NCI-H345 treated with DMSO at 0.1 percent for 48 hours (cell line): ENCODE measurements around the gene PPP1R15B.

Source experiments
- DNase-seq: peaks from one replicate; lab custom pipeline; 2025; ENCODE audit not compliant: unreplicated experiment; lab: John Stamatoyannopoulos, UW

PPP1R15B gene

GRCh38 chr1:204421441-204421840, 9.8 kb upstream of the PPP1R15B start:
- DNase-seq: no peak

GRCh38 chr1:204420039-204421004, 8.7 kb upstream of the PPP1R15B start:
- DNase-seq: no peak

GRCh38 chr1:204419064-204419403, 7.4 kb upstream of the PPP1R15B start:
- no peak for DNase-seq

GRCh38 chr1:204418174-204419063, 6.8 kb upstream of the PPP1R15B start:
- DNase-seq: no peak

- no peak for DNase-seq
Observed at GRCh38 chr1:204417074-204417997, 5.7 kb upstream of the PPP1R15B start.

DNA sequence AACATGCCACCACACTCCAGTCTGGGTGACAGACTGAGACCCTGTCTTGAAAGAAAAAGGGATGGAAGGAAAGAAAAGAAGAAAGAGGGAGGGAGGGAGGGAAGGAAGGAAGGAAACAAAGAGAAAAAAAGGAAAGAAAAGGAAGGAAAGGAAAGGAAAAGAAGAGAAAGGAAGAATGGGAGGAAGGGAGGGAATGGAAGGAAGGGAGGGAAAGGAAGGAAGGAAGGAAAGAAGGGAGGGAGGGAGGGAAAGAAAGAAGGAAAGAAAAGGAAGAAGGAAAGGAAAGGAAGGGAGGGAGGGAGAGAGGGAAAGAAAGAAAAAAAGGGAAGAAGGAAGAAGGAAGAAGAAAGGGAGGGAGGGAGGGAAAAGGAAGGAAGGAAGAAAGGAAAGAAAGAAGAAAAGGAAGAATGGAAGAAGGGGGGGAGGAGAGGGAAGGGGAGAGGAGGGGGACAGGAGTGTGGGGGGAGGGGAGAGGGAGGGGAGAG, 5.0 kb upstream of the PPP1R15B start:
- DNase-seq: no peak

DNA sequence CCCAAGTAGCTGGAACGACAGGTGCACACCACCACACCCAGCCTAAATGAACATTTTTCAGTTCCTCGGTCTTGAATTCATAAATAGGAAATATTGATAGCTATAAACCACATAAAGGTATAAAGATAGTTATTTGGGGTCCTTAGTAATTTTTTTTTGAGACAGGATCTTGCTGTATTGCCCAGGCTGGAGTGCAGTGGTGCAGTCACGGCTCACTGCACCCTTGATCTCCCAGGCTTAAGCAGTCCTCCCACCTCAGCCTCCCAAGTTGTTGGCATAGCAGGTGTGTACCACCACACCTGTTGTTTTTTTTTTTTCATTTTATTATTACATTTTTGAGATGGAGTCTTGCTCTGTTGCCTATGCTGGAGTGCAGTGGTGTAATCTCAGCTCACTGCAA, 3.7 kb upstream of the PPP1R15B start:
- DNase-seq: no peak

- no peak for DNase-seq
Observed at GRCh38 chr1:204414016-204414415, 2.4 kb upstream of the PPP1R15B start.

GRCh38 chr1:204413170-204413535, 1.5 kb upstream of the PPP1R15B start:
- no peak for DNase-seq

GRCh38 chr1:204410688-204411450, 748 bp downstream of the PPP1R15B start:
- DNase-seq: no peak

GRCh38 chr1:204409836-204410687, 1.6 kb downstream of the PPP1R15B start:
- no peak for DNase-seq

DNA sequence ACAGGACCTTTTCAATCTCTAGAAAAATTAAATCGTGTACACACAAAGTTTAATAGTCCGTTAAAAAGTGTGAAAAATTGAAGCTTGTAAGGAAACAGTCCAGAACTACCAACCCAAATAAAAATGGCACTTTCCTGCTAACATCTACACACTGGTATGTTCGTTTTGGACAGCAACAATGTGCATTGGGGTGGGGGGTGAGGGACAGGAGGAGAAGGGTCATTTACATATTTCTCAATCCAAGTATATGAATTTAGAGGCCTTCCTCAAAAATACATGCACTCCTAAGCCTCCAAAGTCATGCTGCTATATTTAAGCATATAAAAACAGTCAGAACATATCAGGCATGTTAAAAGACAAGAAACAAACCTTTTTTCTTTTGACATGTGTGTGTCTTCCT, 2.5 kb downstream of the PPP1R15B start:
- no peak for DNase-seq

- DNase-seq: no peak
Observed at GRCh38 chr1:204408602-204409001, 3.0 kb downstream of the PPP1R15B start.

GRCh38 chr1:204408074-204408507, 3.5 kb downstream of the PPP1R15B start:
- no peak for DNase-seq

DNA sequence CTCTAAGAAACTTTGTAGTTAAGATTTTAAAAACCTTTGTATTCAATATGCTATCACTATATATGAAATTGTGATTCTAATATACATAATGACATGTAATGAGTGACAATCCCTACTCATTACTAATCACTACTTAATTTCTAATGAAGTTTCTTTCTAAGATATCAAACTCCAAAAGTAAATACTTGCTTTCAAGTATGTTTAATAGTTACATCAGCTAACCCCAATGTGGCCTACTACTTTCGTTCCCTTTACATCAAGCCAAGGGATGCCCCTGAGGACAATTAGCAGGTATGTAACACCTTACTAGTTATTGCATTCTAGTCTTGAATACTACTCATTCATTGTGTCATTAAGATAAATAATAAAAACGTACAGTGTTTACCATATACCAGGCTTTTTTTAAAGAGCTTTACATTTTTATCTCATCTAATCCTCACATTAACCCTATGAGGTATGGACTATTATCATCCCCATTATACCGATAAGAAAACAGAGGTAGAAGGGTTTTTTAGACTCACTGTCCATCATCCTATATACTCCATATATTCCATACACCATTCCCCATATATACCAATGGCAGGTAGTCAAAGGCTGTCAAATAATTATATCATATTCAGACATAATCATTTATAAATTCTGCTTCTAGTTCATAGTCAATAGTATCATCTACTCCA, 4.2 kb downstream of the PPP1R15B start:
- no peak for DNase-seq

DNA sequence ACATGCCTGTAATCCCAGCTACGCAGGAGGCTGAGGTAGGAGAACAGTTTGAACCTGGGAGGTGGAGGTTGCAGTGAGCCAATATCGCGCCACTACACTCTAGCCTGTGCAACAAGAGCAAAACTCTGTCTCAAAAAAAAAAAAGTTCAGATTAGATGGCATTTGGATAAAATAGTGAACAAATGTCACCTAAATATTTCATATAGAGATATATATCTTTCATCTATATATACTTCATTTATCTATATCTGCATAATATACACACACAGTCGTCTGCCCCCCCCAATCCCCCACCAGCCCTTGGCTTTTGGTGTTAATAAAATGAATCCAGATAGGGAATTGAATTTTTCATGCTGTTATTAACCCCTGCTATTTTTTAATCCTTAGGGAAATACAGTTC, 5.0 kb downstream of the PPP1R15B start:
- no peak for DNase-seq

DNA sequence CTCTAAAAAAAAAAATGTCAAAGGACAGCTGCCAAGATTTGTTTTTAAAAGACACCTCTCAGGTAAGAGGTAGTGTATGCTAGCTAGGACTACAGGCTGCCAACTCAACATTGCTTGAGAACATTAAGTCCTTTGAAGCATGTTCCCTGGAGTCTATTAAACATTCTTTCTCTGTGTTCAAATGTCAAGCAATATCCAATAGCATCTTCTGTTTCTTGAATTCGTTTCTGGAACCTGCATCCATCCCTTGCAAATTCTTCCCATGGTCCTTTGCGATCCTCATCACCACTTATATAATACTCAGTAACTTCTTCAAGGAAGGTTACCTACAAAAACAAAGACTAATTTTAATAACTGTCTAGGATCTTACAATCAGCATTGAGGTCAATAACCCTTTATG, 5.6 kb downstream of the PPP1R15B start:
- DNase-seq: no peak

- DNase-seq: no peak
Observed at GRCh38 chr1:204404629-204405028, 7.0 kb downstream of the PPP1R15B start.
